Gastroesophageal sphincter (tissue), 4 donors: Measurements from ENCODE around the gene NCAPG. TPM values are rescaled to one million over a fixed set of nuclear protein-coding genes. Genes with fewer than 3 reads are reported as not detected.
"Not testable (repeated sequence)": the region's sequence is repeated elsewhere in the genome, so short reads cannot be mapped to it uniquely, and the experiment has no call there.

Source experiments
- ATAC-seq: fragments of 150-250 bp; one replicate; pipeline ENCODE4 v1.9.1; 2016; ENCODE audit warnings: mild to moderate bottlenecking, moderate library complexity
- H3K27ac ChIP-seq, 4 donors: fragments of 200-600 bp; sonication (generic) in 3 of 4; 1 replicate in 3 of 4; 2 replicates in 1 of 4; pipeline ENCODE4 v1.5.1; 2016 to 2019
- H3K27me3 ChIP-seq: fragments of 200-600 bp; sonication (generic); one replicate; pipeline ENCODE4 v1.5.1; 2019
- H3K36me3 ChIP-seq, 2 donors: fragments of 200-600 bp; sonication (generic); one replicate each; pipeline ENCODE4 v1.5.1; 2019; ENCODE audit warnings: control low read depth in 1 of 2
- H3K4me1 ChIP-seq, 3 donors: fragments of 200-600 bp; sonication (generic); 1 replicate in 2 of 3; 2 replicates in 1 of 3; pipeline ENCODE4 v1.5.1; 2016 to 2019; ENCODE audit warnings: control low read depth in 2 of 3
- H3K4me3 ChIP-seq, 2 donors: fragments of 200-600 bp; sonication (generic); one replicate each; pipeline ENCODE4 v1.5.1; 2019; ENCODE audit warnings: mild to moderate bottlenecking in 1 of 2, moderate library complexity in 1 of 2
- H3K9me3 ChIP-seq, 3 donors: fragments of 200-600 bp; sonication (generic); one replicate each; pipeline ENCODE4 v1.5.1; 2017 to 2019; ENCODE audit warnings: control low read depth in 2 of 3
- CTCF ChIP-seq, 4 experiments: fragments of 200-600 bp in 2 of 4; fragments of 450-650 bp in 2 of 4; sonication (generic) in 1 of 4; IDR thresholded peaks; one replicate each; pipeline ENCODE4 v1.5.1; 2017 to 2019; ENCODE audit warnings: antibody characterized with exemption in 4 of 4, mild to moderate bottlenecking in 2 of 4, moderate library complexity in 2 of 4
- EP300 ChIP-seq: sonication (generic); formaldehyde crosslinking; IDR thresholded peaks from one replicate; pipeline ENCODE4 v1.6.1; 2017; ENCODE audit warnings: antibody characterized with exemption, mild to moderate bottlenecking
- POLR2A ChIP-seq, 2 donors: fragments of 450-650 bp; IDR thresholded peaks; one replicate each; pipeline ENCODE4 v1.6.1; 2017; ENCODE audit warnings: antibody characterized with exemption in 2 of 2, mild to moderate bottlenecking in 2 of 2, moderate library complexity in 1 of 2
- POLR2AphosphoS5 ChIP-seq: sonication (generic); formaldehyde crosslinking; IDR thresholded peaks from one replicate; pipeline ENCODE4 v1.6.1; 2017; ENCODE audit warnings: antibody characterized with exemption
- WGBS, 2 donors: methylation state at CpG; one replicate each; pipeline ENCODE4 v1.1.5; 2018; ENCODE audit warnings: low coverage in 1 of 2; 5-methylcytosine and 5-hydroxymethylcytosine counted together
- total RNA-seq, 4 donors: library from RNA; depleted of rRNA; stranded (reverse); fragments of >200 nt; gene quantifications; one replicate each; pipeline ENCODE4 v1.1.0, GENCODE V29; 2016

The NCAPG gene
- total RNA-seq, 4 donors from 2014 or later: 1.4 to 3.0 TPM; not detected in 2

GRCh38 chr4:17851959-17852358 lies 41.2 kb downstream of the NCAPG start:
- Histone ChIP-seq H3K9me3 (peaks cover 0 to 12% (median 0%) of the 10 kb centered on the region in 3 donors), H3K27me3 (no peaks in the 10 kb centered on the region), H3K27ac (no peak overlapping the region), H3K36me3 (no peaks in the 10 kb centered on the region), H3K4me3 (no peak overlapping the region), H3K4me1 (no peaks in the 10 kb centered on the region)
- TF ChIP-seq POLR2A (IDR thresholded peaks at IDR 0.05) (no peak), CTCF (IDR thresholded peaks at IDR 0.05) (no peak), EP300 (no peak), POLR2AphosphoS5 (no peak)
- no peak for ATAC-seq

- 45 to 65% methylated on average over 3 of the region's 3 CpGs for WGBS, 2 donors
- no peaks in the 10 kb centered on the region for H3K36me3 ChIP-seq
- no peak overlapping the region for H3K4me3 ChIP-seq
- no peak overlapping the region for H3K27ac ChIP-seq
- peaks cover 0 to 2% (median 0%) of the 10 kb centered on the region in 3 donors for H3K9me3 ChIP-seq
- no peaks in the 10 kb centered on the region for H3K4me1 ChIP-seq
- no peak for ATAC-seq
- TF ChIP-seq POLR2AphosphoS5: no peak
- TF ChIP-seq EP300: no peak
- no peak for TF ChIP-seq CTCF (IDR thresholded peaks at IDR 0.05)
- TF ChIP-seq POLR2A (IDR thresholded peaks at IDR 0.05): no peak
- no peaks in the 10 kb centered on the region for H3K27me3 ChIP-seq
These were observed 43.3 kb downstream of the NCAPG start for GRCh38 chr4:17854036-17854435.

- Histone ChIP-seq H3K36me3 (peaks cover 0 to 8% of the 10 kb centered on the region in 2 donors), H3K4me1 (no peaks in the 10 kb centered on the region), H3K9me3 (peaks cover 0 to 7% (median 0%) of the 10 kb centered on the region in 3 donors), H3K4me3 (no peak overlapping the region), H3K27me3 (no peaks in the 10 kb centered on the region), H3K27ac (no peak overlapping the region)
- ATAC-seq: no peak
- WGBS, 2 donors: 92 to 100% methylated on average over 5 of the region's 5 CpGs
- TF ChIP-seq CTCF (IDR thresholded peaks at IDR 0.05): no peak
- TF ChIP-seq POLR2A (IDR thresholded peaks at IDR 0.05): no peak
- TF ChIP-seq EP300: no peak
- no peak for TF ChIP-seq POLR2AphosphoS5
These were observed 49.1 kb downstream of the NCAPG start for GRCh38 chr4:17859793-17860406.

GRCh38 chr4:17861906-17862305 lies 51.1 kb downstream of the NCAPG start:
- not testable (repeated sequence) for H3K4me3 ChIP-seq, H3K27ac ChIP-seq, H3K36me3 ChIP-seq, ATAC-seq, H3K27me3 ChIP-seq, H3K4me1 ChIP-seq, H3K9me3 ChIP-seq

GRCh38 chr4:17865866-17866363 lies 55.1 kb downstream of the NCAPG start:
- Histone ChIP-seq H3K4me3 (no peak overlapping the region), H3K36me3 (peaks cover 0 to 8% of the 10 kb centered on the region in 2 donors), H3K4me1 (no peaks in the 10 kb centered on the region), H3K27ac (no peak overlapping the region), H3K27me3 (no peaks in the 10 kb centered on the region), H3K9me3 (peaks cover 0 to 7% (median 0%) of the 10 kb centered on the region in 3 donors)
- ATAC-seq: no peak
- 100% methylated on average over 1 of the region's 1 CpG for WGBS, 2 donors
- TF ChIP-seq POLR2A (IDR thresholded peaks at IDR 0.05) (no peak), CTCF (IDR thresholded peaks at IDR 0.05) (no peak), POLR2AphosphoS5 (no peak), EP300 (no peak)
